GM18517 (cell line): ENCODE measurements around the gene DLG2.
"Not testable (repeated sequence)": the region's sequence is repeated elsewhere in the genome, so short reads cannot be mapped to it uniquely, and the experiment has no call there.

ENCODE experiments used
- ATAC-seq: cut with Tn5 transposase; IDR thresholded peaks from one replicate; pipeline ENCODE4 v1.9.1; 2021; ENCODE audit warnings: mild to moderate bottlenecking, moderate library complexity; ENCODE audit not compliant: unreplicated experiment

DLG2 gene

DNA sequence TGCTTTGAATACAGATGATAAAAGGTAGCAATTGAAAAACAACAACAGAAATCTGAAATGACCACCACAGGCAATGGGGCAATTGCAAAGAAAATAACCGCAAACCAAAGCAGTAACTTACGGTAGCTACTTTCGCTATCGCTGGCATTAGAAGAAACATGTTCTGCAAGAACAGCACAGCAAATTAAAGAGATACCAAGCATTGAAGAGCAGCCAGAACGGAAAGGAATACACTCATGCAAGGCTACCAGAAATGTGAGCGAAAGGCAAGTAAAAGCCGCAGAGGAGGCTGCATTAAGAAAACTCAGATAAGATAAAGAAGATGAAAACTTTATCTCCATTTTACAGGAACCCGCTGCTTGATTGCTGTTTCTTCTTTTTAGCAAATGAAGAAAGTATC is 2146.9 kb downstream of the DLG2 start:
- no peak for ATAC-seq

DNA sequence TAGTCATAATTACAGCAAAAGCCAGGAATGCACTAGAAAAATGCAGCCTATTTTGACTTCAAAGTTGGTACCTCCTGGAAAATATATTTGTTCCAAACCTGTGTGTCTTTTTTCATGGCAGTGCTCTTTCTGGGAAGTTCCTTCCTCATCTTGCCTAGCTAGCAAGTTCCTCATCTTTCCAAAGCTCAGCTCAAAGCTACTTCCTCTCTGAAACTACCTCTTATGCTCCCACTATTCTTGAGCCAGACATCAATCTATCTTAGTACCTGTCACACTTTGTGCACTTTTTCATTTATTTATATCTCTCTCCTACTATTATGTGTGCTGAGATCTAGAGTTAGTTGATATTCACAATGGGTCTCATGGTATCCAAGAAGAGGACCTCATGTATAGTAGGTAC is 2149.4 kb downstream of the DLG2 start:
- no peak for ATAC-seq

DNA sequence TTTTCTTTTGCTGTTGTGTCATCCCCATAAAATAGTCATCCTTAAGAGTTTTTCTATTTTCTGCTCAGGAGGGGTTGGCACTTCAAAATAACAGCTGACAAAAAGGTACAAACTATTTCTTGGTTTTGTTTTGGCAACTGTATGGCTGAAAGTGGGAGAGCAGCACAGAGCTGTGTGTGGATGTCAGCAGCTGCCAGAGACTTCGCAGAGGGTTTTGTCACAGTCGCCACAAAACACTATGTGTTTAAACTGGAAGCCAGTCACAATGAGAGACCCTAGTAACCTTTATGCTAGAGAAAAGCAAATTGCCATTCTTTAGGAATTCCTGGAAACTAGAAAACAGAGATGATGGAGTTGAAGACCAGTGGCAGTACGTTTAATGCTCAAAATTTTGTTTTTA is 2151.4 kb downstream of the DLG2 start:
- no peak for ATAC-seq

DNA sequence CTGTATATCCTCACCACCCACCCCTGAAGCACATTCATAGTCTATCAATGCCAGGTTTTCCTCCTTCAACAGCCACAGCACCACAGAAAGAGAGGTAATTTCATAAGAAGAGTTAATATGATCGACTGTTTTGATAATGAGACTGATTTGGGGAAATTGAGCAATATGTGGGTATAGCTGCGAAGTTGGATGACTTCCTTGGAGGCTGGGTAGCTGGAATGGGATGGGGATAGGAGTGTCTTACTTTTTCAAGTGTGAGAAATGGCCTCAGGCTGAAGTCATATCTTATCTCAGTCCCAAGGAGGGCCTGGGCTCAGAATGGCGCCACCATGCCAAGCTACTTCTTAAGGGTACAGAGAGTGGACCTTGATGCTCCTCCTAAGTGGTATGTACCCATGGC is 2153.4 kb downstream of the DLG2 start:
- ATAC-seq = no peak

DNA sequence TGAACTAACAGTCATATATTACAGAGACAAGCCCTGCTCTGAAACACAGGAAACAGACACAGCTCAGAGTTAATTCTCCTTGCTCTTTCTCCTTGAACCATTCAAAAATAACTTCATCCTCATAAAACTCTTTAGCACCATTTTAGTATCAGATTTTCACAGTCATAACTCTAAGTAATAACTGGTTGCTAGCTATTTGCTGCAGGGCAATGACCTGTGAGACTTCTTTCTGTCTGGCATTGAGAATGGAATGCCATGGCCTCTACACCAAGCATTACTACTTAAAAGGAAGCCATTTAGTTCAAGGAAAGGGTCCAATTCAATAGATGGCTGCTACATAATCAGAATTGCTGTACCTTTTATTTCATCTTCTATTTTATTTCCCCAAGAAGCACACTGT is 2154.3 kb downstream of the DLG2 start:
- no peak for ATAC-seq

DNA sequence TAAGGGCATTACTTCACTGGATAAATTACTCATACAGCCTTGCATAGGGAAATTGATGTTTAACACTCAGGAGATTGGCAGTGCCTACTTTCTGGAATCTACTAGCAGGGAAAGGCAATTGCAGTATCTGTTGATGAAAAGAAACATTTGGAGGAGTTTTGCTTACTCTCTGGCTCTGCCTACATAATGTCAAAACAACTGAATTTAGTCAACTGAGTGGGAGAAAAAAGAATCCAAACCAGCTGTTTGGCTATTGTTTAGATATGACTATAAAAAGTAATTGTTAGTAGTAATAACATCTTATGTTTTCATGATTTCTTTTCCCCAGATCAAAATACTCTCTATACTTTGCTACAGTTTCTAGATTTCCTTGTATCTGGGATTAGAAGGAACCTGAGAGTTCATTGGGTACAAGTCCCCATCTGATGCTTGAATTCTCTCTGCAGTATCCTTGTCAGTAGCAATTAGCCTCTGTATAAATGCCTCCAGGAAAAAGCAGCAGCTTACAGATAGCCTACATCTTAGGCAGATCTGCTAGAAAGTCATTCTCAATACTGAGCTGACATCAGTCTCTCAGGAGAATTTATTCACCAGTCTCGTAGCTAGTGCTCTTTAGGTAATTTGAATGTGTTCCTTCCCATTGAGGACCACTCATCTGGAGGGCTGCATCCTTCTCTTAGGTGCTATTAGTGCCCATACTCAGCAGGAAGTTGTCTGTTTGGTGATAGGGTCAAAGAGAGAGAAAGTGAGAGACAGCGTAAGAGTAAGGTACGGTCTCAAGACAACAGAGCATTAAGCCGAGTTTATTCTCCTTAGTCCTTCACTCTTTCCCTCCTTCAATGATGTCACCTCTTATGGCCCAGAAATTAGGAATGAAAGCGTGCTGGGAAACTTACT is 2155.1 kb downstream of the DLG2 start:
- no peak for ATAC-seq

DNA sequence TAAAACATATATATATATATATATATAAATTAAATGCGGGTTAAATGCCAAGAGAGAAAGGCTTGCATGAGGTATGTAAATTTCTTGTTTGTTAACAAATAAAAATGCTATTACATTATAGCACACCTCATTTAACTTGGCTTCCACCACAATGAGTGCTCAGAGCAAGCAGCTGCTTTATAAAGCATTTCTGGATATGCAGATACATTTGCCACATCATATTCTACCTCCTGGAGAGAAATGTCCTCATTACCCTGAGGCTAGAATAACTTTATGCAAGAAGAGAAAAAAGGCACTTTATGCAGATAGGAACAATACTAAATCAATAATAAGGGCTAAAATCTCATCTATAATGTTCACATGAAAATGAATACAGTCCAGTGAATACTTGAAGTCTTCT is 2159.3 kb downstream of the DLG2 start:
- ATAC-seq = no peak

DNA sequence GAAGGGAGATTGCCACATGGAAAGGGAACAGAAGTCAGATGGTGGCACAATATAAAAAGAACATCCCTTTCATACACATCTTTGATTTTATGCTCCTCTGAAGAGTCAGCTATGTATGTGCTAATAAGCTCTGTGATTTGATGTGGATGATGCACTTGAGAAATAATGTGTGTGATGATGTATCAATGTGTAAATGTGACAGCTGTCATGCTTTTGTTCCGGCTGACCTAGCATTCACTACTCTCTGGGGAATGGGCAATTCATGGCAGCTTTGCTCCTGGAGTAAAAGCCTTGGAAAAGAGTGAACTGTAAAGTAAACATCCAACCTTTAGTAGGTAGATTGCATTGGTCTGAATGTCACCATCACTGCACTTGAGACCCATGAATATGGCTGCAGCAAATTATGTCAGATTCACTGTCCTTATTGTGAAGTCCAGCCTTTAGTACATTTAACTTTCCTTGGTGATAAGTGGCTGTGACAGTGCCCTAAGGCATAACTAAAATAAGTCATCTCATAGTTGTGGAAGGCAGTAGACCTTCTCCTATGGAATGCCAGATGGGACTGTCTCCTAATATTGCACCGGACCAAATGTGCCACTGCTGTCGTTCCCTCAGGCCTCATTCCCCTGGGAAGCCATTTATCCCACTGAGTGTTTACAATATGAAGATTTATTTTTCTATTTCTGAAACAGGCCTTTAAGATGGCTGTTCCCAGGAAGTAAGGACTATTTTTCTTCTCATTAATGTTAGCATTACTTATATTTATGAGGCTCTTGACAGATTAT is 2162.8 kb downstream of the DLG2 start:
- no peak for ATAC-seq

DNA sequence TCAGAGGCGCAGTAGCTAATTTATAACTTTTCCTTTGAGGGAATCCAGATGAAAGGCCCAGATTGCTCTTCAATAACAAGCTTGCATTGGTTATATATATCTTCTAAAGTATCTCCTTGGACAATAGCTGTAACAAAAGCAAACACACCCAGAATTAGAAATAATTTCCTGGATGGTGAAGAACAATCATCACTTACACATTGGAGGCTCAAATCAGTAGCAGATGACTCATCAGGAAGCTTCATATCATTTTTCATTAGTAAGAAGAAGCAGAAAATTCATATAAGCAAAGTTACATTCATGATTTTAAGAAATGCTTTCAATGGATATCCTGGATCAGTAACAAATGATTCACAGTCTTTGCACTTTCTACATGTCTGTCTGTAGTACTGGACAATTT is 2167.3 kb downstream of the DLG2 start:
- ATAC-seq = no peak

DNA sequence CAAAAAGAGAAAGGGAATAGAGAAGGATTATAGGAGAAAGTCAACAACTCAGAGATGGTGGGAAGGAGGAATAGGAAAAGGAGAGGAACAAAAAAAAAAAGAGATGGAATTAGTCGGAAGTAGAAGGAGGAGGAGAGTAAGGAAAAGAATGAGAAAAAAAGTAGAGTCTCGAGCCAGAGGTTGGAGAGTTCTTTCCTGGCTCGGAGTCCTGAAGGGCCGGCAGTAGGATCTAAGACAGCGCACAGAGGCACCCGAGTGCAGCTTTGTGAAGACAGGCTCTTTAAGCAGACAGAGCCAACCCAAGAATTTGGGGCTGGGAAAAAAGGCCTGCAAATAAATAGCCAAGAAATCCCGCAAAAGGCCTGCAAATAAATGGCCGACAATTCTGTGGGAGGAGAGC is 2170.6 kb downstream of the DLG2 start:
- ATAC-seq = no peak

DNA sequence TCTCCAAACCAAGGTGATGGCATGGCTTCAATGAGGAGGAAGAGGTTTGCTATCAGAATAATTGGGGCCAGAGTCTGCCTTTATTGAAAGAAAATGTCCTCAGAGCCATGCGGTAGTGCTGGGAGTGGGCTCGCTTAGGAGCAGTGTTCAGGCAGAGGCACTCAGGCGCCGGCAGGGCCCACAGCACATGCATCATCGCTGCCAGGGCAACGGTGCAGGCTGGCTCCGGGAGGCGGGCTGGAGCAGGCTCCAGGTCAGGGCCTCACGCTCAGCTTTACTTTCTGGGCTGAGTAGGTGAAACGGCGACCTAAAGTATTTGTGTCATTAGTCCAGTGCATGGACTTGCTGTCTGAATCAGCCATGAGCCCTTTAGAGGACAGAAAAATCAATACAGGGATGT is 2171.1 kb downstream of the DLG2 start:
- ATAC-seq = no peak

DNA sequence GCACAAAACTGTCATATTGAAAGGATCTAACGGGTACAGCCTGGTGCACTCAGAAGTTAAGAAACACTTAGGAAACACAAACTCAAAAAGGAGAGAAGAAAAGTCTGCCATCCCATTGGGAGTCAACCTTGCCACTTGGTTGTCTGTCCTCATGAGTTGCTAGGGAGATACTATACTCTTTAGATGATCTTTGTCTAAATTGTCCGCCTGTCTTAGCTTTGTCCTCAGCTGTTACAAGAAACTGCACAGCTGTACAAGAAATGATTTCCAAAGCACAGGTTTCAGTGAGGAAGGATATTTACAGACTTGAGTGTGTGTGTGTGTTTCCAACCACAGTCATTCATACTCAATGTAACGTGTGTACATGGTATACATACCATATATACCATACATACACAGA is 2171.8 kb downstream of the DLG2 start:
- ATAC-seq = no peak

DNA sequence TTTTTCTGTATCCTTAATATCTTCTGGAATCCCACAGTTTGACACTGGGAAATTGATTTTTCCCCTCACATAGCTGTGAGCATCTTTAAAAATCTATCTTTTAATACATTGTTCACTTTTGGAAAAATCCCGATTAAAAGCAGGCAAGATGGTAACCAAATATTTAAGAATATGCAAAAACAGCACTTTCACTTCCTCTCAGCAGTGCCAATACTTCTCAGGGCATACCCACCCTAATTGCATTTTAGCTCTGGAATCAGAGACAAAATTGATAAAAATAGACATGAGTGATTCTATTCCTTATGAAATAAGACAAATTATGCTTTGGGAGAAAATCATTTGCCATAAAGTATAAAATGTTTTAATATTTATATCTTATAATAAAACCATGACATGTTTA is 2172.5 kb downstream of the DLG2 start:
- ATAC-seq = no peak

DNA sequence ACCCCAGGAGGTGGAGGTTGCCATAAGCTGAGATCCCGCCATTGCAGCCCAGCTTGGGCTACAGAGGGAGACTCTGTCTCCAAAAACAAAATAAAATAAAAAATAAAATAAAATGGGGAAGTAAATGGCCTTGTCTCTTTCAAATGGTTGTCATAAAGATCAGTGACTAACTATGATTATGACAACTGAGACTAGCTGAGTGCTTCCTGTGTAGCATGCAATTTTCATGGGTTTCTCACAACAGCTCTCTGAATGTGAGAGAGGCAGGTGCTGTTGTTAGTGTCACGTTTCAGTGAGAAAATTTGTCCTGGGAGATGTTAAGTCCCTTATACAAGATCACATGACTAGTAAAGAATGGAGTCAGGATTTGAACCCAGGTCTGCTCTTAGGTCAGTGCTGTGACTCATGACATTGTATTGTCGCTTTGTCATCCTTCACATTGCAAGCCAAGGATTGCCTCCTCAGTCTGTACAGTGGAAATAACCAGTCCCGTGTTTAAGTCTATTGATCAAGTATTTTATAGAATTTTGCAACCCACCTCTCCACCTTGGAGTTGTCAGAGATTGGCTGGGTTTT is 2177.7 kb downstream of the DLG2 start:
- no peak for ATAC-seq

DNA sequence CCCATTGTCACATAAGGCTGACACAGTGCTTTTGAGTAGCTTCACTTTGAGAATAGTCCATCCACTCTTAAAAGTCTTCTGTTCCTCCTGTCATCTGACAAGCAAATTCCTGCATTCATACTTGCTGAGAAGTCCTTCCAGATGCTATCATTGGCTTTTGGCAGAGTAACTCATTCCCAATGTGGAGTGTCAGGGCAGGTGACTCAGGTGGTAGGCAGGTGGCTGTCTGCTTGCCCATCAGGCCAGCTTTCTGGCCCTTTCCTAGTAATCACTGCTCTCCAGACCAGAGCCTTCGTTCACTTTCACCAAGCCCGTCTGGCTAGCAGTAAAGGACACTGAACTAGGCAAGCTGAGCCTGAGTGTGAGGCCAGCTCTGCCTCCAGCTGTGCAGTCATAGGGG is 2178.5 kb downstream of the DLG2 start:
- no peak for ATAC-seq

DNA sequence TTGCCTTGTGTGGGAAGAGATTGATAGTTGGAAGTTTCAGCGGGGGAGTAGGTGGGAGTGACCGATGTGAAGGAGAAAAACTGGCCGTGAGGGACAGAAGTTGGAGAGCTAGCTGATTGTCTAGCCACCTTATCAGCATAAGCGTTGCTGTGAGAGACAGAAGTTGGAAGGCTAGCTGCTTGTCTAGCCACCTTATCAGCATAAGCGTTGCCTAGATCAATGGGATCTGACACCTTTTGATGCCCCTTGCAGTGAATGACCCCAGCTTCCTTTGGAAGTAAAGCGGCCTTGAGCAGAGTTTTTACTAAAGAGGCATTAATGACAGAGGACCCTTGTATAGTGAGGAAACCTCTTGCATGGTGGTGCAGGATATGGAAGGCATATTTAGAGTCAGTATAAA is 2183.3 kb downstream of the DLG2 start:
- ATAC-seq = not testable (repeated sequence)

DNA sequence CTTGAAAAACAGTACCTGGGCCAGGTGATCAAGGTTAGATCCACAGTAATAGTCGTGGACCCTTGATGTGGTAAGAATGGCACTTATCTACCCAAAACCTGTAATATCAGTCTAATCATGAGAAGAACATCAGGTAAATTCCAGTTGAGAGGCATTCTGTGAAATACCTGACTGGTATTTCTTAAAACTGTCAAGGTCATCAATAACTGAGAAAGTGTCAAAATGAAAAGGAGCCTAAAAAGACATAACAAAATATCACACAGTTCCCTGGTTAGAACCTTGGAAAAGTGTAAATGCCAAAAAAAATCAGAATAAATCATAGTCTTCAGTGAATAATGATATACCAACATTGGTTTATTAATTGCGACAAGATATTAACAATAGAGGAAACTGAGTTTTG is 2185.5 kb downstream of the DLG2 start:
- ATAC-seq = no peak

DNA sequence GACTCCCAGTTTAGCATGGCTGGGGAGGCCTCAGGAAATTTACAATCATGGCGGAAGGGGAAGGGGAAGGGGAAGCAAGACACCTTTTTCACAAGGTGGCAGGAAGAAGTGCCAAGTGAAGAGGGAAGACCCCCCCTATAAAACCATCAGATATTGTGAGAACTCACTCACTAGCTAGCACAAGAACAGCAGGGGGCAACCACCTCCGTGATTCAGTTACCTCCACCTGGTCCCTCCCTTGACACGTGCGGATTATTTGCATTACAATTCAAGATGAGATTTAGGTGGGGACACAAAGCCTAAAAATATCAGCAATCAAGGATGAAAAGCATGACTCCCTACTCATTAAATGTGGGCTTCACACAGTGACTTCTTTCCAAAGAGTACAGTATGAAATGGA is 2186.0 kb downstream of the DLG2 start:
- no peak for ATAC-seq

DNA sequence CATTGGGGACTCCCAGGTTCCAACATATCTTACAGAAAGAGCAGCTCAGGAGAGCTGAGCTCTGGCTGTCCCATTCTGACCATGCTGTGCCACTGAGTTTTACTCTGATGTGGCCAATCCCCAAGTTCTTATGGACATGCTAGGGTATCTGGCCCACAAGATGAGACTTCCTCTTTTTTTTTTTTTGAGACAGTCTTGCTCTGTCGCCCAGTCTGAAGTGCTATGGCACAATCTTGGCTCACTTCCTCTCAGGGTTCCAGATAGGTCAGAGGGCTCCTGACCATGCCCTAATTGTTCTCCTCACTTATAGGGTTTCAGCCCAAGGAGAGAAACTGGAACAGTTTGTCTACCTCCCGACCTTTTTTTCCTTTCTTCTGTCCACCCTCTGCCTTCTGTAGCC is 2188.7 kb downstream of the DLG2 start:
- no peak for ATAC-seq

DNA sequence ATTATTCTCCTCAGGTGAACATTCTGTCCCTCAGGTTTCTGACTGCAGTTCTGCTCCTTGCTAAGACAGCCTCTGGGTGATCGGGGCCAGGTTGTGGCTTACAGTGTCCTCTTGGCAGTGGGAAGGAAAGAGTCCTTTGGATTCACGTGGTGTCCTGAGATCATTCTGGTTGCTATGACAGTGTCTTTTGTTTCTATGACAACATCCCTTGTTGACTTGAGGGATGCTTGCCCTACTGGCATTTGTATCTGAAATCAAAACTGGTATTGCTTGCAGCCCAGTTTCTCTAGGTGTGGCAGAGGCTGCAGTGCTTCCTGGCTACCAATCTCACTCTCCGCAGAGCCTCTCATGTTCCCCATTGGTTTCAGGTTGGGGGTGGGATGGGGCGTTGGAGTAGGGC is 2189.2 kb downstream of the DLG2 start:
- ATAC-seq = no peak

DNA sequence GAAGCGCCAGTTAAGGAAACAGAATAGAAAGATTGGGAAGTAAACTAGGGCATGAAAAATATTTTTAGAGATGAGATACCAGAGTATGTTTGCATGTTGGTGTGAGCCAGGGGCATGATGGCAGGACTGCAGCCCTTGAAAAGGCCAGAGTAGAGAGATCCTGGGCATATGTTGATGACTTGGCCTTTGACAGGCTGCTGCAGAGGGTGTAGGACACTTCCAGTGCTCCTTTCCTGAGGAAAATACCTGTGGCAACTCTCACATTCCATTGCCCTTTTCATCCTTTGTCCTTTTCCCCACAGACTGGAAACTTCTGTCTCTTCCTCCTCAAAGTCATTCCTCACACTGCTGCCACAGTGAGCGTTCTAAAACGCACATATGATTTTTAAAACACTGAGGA is 2190.3 kb downstream of the DLG2 start:
- no peak for ATAC-seq

DNA sequence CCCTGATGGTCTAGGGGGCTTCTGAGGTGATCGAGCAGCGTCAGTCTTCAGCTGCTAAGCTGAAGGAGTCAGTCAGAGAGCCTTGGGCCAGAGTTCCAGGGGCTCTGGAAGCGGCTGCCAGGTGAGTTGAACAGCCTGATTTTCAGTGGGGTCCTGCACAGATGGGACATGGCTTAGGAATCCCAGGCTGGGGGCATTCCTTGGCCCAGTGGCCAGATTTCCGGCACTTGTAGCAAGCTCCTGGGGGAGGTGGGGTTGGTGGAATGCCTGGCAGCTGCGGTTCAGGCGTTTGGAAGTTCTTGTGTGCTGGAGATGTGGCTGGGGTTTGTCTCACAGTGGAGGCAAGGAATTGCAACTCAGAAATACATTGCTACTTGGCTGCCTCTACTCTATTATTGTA is 2192.3 kb downstream of the DLG2 start:
- ATAC-seq = not testable (repeated sequence)
